DND-41 (cell line): ENCODE measurements around the gene BAHCC1.

Source experiments
- EZH2 ChIP-seq: IDR thresholded peaks from 3 replicates; pipeline ENCODE4 v1.6.1; 2012; ENCODE audit warnings: borderline replicate concordance, low read depth, mild to moderate bottlenecking, moderate library complexity, low read length, inconsistent platforms; ENCODE audit not compliant: severe bottlenecking
- TF ChIP-seq, protein P1 (sequence below): IDR thresholded peaks from 2 replicates; pipeline ENCODE4 v1.5.1; 2012; ENCODE audit warnings: borderline replicate concordance, low read length, moderate library complexity, mild to moderate bottlenecking; ENCODE audit not compliant: poor library complexity, severe bottlenecking; ENCODE audit errors: extremely low read depth

DNA sequence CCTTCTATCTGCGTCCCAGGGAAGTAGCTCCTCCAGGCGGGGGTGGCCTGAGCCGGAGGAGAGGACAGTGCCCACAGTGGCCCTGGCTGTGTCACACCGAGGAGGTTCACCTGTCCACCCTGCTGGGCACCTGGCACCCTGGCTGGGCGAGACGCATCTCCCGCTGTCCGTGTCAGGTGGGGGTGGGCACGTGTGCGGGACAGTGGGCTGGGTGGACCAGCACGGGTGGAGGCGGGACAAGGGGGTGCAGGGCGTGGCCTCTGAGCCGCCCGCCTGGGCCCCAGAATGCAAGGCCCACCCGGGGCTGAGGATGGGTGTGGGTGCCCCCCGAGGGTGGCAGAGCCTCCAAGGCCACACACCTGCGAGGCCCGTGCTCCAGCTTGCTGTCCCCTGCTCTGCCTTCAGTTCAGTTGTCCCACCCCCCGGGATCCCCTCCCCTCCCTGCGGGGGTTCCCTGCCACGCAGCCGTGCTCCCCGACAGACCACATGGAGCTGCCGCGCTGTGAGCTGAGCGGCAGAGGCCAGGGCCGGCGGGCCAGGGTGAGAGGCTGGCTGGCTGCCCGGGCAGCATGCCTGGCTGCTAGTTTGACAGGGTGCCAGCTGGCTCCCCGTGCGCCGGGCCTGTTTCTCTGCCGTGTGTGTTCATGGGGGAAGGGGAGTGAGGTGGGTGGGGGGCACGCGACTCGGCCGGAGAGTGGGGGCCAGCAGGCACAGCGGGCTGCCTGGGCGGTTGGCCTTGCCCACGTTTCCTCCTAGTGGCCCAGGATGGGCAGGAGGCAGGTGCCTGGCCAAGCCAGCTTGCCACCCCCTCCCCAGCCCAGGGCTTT is 33.9 kb downstream of the BAHCC1 start:
- TF ChIP-seq, protein P1, sequence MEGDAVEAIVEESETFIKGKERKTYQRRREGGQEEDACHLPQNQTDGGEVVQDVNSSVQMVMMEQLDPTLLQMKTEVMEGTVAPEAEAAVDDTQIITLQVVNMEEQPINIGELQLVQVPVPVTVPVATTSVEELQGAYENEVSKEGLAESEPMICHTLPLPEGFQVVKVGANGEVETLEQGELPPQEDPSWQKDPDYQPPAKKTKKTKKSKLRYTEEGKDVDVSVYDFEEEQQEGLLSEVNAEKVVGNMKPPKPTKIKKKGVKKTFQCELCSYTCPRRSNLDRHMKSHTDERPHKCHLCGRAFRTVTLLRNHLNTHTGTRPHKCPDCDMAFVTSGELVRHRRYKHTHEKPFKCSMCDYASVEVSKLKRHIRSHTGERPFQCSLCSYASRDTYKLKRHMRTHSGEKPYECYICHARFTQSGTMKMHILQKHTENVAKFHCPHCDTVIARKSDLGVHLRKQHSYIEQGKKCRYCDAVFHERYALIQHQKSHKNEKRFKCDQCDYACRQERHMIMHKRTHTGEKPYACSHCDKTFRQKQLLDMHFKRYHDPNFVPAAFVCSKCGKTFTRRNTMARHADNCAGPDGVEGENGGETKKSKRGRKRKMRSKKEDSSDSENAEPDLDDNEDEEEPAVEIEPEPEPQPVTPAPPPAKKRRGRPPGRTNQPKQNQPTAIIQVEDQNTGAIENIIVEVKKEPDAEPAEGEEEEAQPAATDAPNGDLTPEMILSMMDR, result no peak
- no peak for TF ChIP-seq EZH2
